Smooth muscle cell of trachea (primary cell): Measurements from ENCODE around the gene GPR45. TPM values are rescaled to one million over a fixed set of nuclear protein-coding genes. Genes with fewer than 3 reads are reported as not detected.

Experiments
- total RNA-seq: library from RNA; depleted of rRNA; stranded (reverse); fragments of >200 nt; gene quantifications from 2 replicates; pipeline ENCODE4 v1.2.1, GENCODE V29; 2014

GPR45 gene, protein sequence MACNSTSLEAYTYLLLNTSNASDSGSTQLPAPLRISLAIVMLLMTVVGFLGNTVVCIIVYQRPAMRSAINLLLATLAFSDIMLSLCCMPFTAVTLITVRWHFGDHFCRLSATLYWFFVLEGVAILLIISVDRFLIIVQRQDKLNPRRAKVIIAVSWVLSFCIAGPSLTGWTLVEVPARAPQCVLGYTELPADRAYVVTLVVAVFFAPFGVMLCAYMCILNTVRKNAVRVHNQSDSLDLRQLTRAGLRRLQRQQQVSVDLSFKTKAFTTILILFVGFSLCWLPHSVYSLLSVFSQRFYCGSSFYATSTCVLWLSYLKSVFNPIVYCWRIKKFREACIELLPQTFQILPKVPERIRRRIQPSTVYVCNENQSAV
- total RNA-seq, result not detected in 2 replicates

DNA sequence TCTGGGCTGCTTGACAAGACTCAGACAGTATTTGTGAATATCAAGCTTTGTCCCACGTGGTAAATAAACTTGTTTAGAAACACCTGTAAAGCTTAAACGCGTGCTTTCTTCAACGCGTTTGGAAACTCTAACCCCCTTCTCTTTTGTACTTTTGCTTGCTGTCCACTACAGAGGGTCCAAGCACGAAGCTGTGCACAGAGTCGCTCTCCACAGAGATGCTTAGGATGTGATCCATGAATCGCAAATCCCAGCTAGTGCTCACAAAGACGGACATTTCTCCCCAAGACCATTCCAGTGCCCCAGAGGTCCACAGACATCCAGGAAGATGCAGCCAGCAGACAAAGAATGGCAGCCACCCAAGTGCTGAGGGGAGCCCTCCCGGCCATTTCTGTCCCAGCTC, at the start of gene GPR45:
GPR45 (plus strand) TSS at position 301 of the 400 bp plus-strand sequence. CDS start 116 bp downstream, outside the sequence.

Other genes with a start within 250 kb of the GPR45 start
- gene MRPS9, start 203.7 kb upstream of the GPR45 start, total RNA-seq, result 21.2 and 30.3 TPM in 2 replicates
- gene TGFBRAP1, start 88.0 kb downstream of the GPR45 start, total RNA-seq, result 15.6 and 17.2 TPM in 2 replicates
- 22.3 and 23.7 TPM in 2 replicates for gene C2orf49, start 95.8 kb downstream of the GPR45 start, total RNA-seq
- 52.7 and 81.5 TPM in 2 replicates for gene FHL2, start 157.3 kb downstream of the GPR45 start, total RNA-seq